ENCODE results near the gene SMAD4. TPM values are rescaled to one million over a fixed set of nuclear protein-coding genes. Genes with fewer than 3 reads are reported as not detected.

Gene SMAD4
- total and polyA plus RNA-seq, 2 of the 13 experiments (the other 11 are each of a cell fraction or from before 2014, with no cell fraction given) = 70.2 to 72.0 TPM

- TF ChIP-seq GPN1 (CRISPR knock-in tag; IDR thresholded peaks at IDR 0.05; ENCODE audit: borderline replicate concordance) (peak; percentile 48; the same call in 1 of the 2 replicates), ARNT2 (CRISPR knock-in tag; IDR thresholded peaks at IDR 0.05; ENCODE audit: low read depth) (peak; percentile 68), ZFYVE20 (CRISPR knock-in tag; IDR thresholded peaks at IDR 0.05; ENCODE audit: borderline replicate concordance, low read depth) (0 out of 2 replicates have a peak, but pooled peaks have one; percentile 17), KLF15 (CRISPR knock-in tag; IDR thresholded peaks at IDR 0.05; ENCODE audit: borderline replicate concordance) (no peak), ZNF260 (CRISPR knock-in tag; IDR thresholded peaks at IDR 0.05; ENCODE audit: borderline replicate concordance, low read depth) (no peak), MIER3 (CRISPR knock-in tag; IDR thresholded peaks at IDR 0.05; ENCODE audit: borderline replicate concordance) (peak; percentile 22; the same call in 1 of the 2 replicates), SNAPC4 (CRISPR knock-in tag; IDR thresholded peaks at IDR 0.05) (0 out of 2 replicates have a peak, but pooled peaks have one; percentile 58), HOXA5 (CRISPR knock-in tag; IDR thresholded peaks at IDR 0.05) (peak; percentile 13; the same call in 1 of the 2 replicates), NFKBIZ (CRISPR knock-in tag; IDR thresholded peaks at IDR 0.05) (0 out of 2 replicates have a peak, but pooled peaks have one; percentile 30), HNF4G (IDR thresholded peaks at IDR 0.05; ENCODE audit: borderline replicate concordance, low read depth, low read length) (no peak), HNF4G (CRISPR knock-in tag; IDR thresholded peaks at IDR 0.05; ENCODE audit: borderline replicate concordance, low read depth) (peak; percentile 57; the same call in 1 of the 2 replicates), ZNF737 (CRISPR knock-in tag; IDR thresholded peaks at IDR 0.05; ENCODE audit: borderline replicate concordance) (no peak), DMAP1 (CRISPR knock-in tag; IDR thresholded peaks at IDR 0.05) (peak; percentile 83), TGIF2 (CRISPR knock-in tag; IDR thresholded peaks at IDR 0.05) (peak; percentile 73; the same call in 1 of the 2 replicates), ZNF460 (CRISPR knock-in tag; IDR thresholded peaks at IDR 0.05; ENCODE audit: borderline replicate concordance) (no peak), KLF6 (CRISPR knock-in tag; IDR thresholded peaks at IDR 0.05) (peak; percentile 28; the same call in 1 of the 2 replicates), FOSL1 (CRISPR knock-in tag; IDR thresholded peaks at IDR 0.05; ENCODE audit: borderline replicate concordance) (no peak), RERE (CRISPR knock-in tag; IDR thresholded peaks at IDR 0.05; ENCODE audit: low read depth) (no peak)
These were observed at the start of gene SMAD4 (continued) for GRCh38 chr18:51029694-51030536.
